ENCODE measurements around the gene ARSI. TPM values are rescaled to one million over a fixed set of nuclear protein-coding genes. Genes with fewer than 3 reads are reported as not detected.

ARSI gene
- total RNA-seq, 1 donor = 4.8 TPM

- H3K27me3 ChIP-seq (ENCODE audit: insufficient read depth, low read length) = peaks cover 5% of the 10 kb centered on the region
- H3K4me3 ChIP-seq (ENCODE audit: low read length) = no peak overlapping the region
- H3K9me3 ChIP-seq (ENCODE audit: low read depth, low read length) = no peaks in the 10 kb centered on the region
- H3K4me1 ChIP-seq (ENCODE audit: insufficient read depth, low read length) = no peaks in the 10 kb centered on the region
These were observed 6.8 kb downstream of the ARSI start for GRCh38 chr5:150295741-150296486.

- Histone ChIP-seq H3K4me1 (ENCODE audit: insufficient read depth, low read length) (no peaks in the 10 kb centered on the region), H3K4me3 (ENCODE audit: low read length) (no peak overlapping the region), H3K9me3 (ENCODE audit: low read depth, low read length) (no peaks in the 10 kb centered on the region), H3K27me3 (ENCODE audit: insufficient read depth, low read length) (peaks cover 4% of the 10 kb centered on the region)
These were observed 7.5 kb downstream of the ARSI start for GRCh38 chr5:150295172-150295634.

GRCh38 chr5:150294551-150295071 is 8.1 kb downstream of the ARSI start:
- Histone ChIP-seq H3K27me3 (ENCODE audit: insufficient read depth, low read length) (peaks cover under 1% of the 10 kb centered on the region), H3K4me1 (ENCODE audit: insufficient read depth, low read length) (no peaks in the 10 kb centered on the region), H3K9me3 (ENCODE audit: low read depth, low read length) (no peaks in the 10 kb centered on the region), H3K4me3 (ENCODE audit: low read length) (no peak overlapping the region)

- Histone ChIP-seq H3K9me3 (ENCODE audit: low read depth, low read length) (no peaks in the 10 kb centered on the region), H3K4me3 (ENCODE audit: low read length) (no peak overlapping the region), H3K27me3 (ENCODE audit: insufficient read depth, low read length) (no peaks in the 10 kb centered on the region), H3K4me1 (ENCODE audit: insufficient read depth, low read length) (no peaks in the 10 kb centered on the region)
These were observed 9.4 kb downstream of the ARSI start for GRCh38 chr5:150293091-150293941.

- H3K4me1 ChIP-seq (ENCODE audit: insufficient read depth, low read length) = no peaks in the 10 kb centered on the region
- no peaks in the 10 kb centered on the region for H3K27me3 ChIP-seq (ENCODE audit: insufficient read depth, low read length)
- H3K4me3 ChIP-seq (ENCODE audit: low read length) = no peak overlapping the region
- no peaks in the 10 kb centered on the region for H3K9me3 ChIP-seq (ENCODE audit: low read depth, low read length)
These were observed 11.0 kb downstream of the ARSI start for GRCh38 chr5:150291388-150292385.

GRCh38 chr5:150289551-150290390 is 12.9 kb downstream of the ARSI start, which contains the start of gene CAMK2A:
CAMK2A (minus strand) TSS chr5:150289773; CDS start chr5:150289625, 148 bp downstream.
- H3K9me3 ChIP-seq (ENCODE audit: low read depth, low read length) = no peaks in the 10 kb centered on the region
- no peak within 1 kb of the TSS for H3K4me3 ChIP-seq (ENCODE audit: low read length)
- H3K27me3 ChIP-seq (ENCODE audit: insufficient read depth, low read length) = no peaks in the 10 kb centered on the region
- no peaks in the 10 kb centered on the region for H3K4me1 ChIP-seq (ENCODE audit: insufficient read depth, low read length)

GRCh38 chr5:150288791-150289190 is 13.9 kb downstream of the ARSI start:
- Histone ChIP-seq H3K4me1 (ENCODE audit: insufficient read depth, low read length) (no peaks in the 10 kb centered on the region), H3K4me3 (ENCODE audit: low read length) (no peak overlapping the region), H3K27me3 (ENCODE audit: insufficient read depth, low read length) (no peaks in the 10 kb centered on the region), H3K9me3 (ENCODE audit: low read depth, low read length) (no peaks in the 10 kb centered on the region)

GRCh38 chr5:150288361-150288760 is 14.3 kb downstream of the ARSI start:
- no peak overlapping the region for H3K4me3 ChIP-seq (ENCODE audit: low read length)
- no peaks in the 10 kb centered on the region for H3K4me1 ChIP-seq (ENCODE audit: insufficient read depth, low read length)
- no peaks in the 10 kb centered on the region for H3K9me3 ChIP-seq (ENCODE audit: low read depth, low read length)
- no peaks in the 10 kb centered on the region for H3K27me3 ChIP-seq (ENCODE audit: insufficient read depth, low read length)

- Histone ChIP-seq H3K9me3 (ENCODE audit: low read depth, low read length) (no peaks in the 10 kb centered on the region), H3K4me3 (ENCODE audit: low read length) (no peak overlapping the region), H3K4me1 (ENCODE audit: insufficient read depth, low read length) (no peaks in the 10 kb centered on the region), H3K27me3 (ENCODE audit: insufficient read depth, low read length) (no peaks in the 10 kb centered on the region)
These were observed 15.9 kb downstream of the ARSI start for GRCh38 chr5:150286820-150287219.

GRCh38 chr5:150285114-150285513 is 17.6 kb downstream of the ARSI start:
- H3K27me3 ChIP-seq (ENCODE audit: insufficient read depth, low read length) = no peaks in the 10 kb centered on the region
- H3K9me3 ChIP-seq (ENCODE audit: low read depth, low read length) = no peaks in the 10 kb centered on the region
- H3K4me3 ChIP-seq (ENCODE audit: low read length) = no peak overlapping the region
- H3K4me1 ChIP-seq (ENCODE audit: insufficient read depth, low read length) = no peaks in the 10 kb centered on the region

- H3K4me3 ChIP-seq (ENCODE audit: low read length) = no peak overlapping the region
- H3K9me3 ChIP-seq (ENCODE audit: low read depth, low read length) = no peaks in the 10 kb centered on the region
- H3K27me3 ChIP-seq (ENCODE audit: insufficient read depth, low read length) = no peaks in the 10 kb centered on the region
- H3K4me1 ChIP-seq (ENCODE audit: insufficient read depth, low read length) = no peaks in the 10 kb centered on the region
These were observed 18.4 kb downstream of the ARSI start for GRCh38 chr5:150284311-150284710.

GRCh38 chr5:150283904-150284303 is 18.8 kb downstream of the ARSI start:
- Histone ChIP-seq H3K27me3 (ENCODE audit: insufficient read depth, low read length) (no peaks in the 10 kb centered on the region), H3K9me3 (ENCODE audit: low read depth, low read length) (no peaks in the 10 kb centered on the region), H3K4me1 (ENCODE audit: insufficient read depth, low read length) (no peaks in the 10 kb centered on the region), H3K4me3 (ENCODE audit: low read length) (no peak overlapping the region)

GRCh38 chr5:150281987-150282386 is 20.7 kb downstream of the ARSI start:
- Histone ChIP-seq H3K4me1 (ENCODE audit: insufficient read depth, low read length) (no peaks in the 10 kb centered on the region), H3K9me3 (ENCODE audit: low read depth, low read length) (no peaks in the 10 kb centered on the region), H3K27me3 (ENCODE audit: insufficient read depth, low read length) (no peaks in the 10 kb centered on the region), H3K4me3 (ENCODE audit: low read length) (no peak overlapping the region)
